ENCODE measurements around the gene SUPT6H. TPM values are rescaled to one million over a fixed set of nuclear protein-coding genes. Genes with fewer than 3 reads are reported as not detected.

The SUPT6H gene
- total RNA-seq, 3 donors from 2014 or later = 47.8 to 97.7 (median 60.7) TPM

GRCh38 chr17:28665994-28666393 lies 4.0 kb downstream of the SUPT6H start:
- H3K4me3 ChIP-seq = no peak overlapping the region
- no peaks in the 10 kb centered on the region for H3K9me3 ChIP-seq
- no peaks in the 10 kb centered on the region for H3K36me3 ChIP-seq (ENCODE audit: low read depth)
- TF ChIP-seq, protein P1, sequence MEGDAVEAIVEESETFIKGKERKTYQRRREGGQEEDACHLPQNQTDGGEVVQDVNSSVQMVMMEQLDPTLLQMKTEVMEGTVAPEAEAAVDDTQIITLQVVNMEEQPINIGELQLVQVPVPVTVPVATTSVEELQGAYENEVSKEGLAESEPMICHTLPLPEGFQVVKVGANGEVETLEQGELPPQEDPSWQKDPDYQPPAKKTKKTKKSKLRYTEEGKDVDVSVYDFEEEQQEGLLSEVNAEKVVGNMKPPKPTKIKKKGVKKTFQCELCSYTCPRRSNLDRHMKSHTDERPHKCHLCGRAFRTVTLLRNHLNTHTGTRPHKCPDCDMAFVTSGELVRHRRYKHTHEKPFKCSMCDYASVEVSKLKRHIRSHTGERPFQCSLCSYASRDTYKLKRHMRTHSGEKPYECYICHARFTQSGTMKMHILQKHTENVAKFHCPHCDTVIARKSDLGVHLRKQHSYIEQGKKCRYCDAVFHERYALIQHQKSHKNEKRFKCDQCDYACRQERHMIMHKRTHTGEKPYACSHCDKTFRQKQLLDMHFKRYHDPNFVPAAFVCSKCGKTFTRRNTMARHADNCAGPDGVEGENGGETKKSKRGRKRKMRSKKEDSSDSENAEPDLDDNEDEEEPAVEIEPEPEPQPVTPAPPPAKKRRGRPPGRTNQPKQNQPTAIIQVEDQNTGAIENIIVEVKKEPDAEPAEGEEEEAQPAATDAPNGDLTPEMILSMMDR (IDR thresholded peaks at IDR 0.05) = no peak
- H3K4me1 ChIP-seq (ENCODE audit: low read depth) = peaks cover 23% of the 10 kb centered on the region
- DNase-seq (no peak), ATAC-seq (no peak)
- intact Hi-C loops (cut with DNase I, micrococcal nuclease) = no loop called here

- intact Hi-C loops (cut with DNase I, micrococcal nuclease) = no loop called here
- Histone ChIP-seq H3K36me3 (ENCODE audit: low read depth) (peaks cover 5% of the 10 kb centered on the region), H3K9me3 (no peaks in the 10 kb centered on the region), H3K4me1 (ENCODE audit: low read depth) (peaks cover 15% of the 10 kb centered on the region), H3K4me3 (no peak overlapping the region)
- ATAC-seq = no peak
- TF ChIP-seq, protein P1 (IDR thresholded peaks at IDR 0.05) = no peak
- no peak for DNase-seq
Observed at GRCh38 chr17:28667870-28668269, 5.9 kb downstream of the SUPT6H start.

DNA sequence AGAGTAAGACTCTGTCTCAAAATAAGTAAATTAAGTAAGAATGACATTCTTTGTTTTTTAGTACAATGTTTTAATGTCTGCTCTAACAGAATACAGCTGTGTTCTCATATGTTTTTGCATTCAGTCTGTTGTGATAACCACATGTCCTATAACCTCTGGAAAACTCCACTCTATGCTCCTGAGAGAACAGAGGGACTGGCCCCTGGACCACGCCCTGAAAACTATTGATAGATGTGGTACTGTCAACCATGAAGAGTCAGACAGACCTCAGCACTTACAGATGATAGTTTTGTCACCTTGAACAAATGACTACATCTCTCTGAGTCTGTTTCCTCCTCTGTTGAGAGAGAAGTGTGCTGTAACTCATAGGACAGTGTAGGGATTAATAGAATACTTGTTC lies 7.9 kb downstream of the SUPT6H start:
- TF ChIP-seq, protein P1 (IDR thresholded peaks at IDR 0.05) = no peak
- no peak for DNase-seq
- intact Hi-C loops (cut with DNase I, micrococcal nuclease) = no loop called here
- H3K4me3 ChIP-seq = no peak overlapping the region
- H3K9me3 ChIP-seq = no peaks in the 10 kb centered on the region
- H3K36me3 ChIP-seq (ENCODE audit: low read depth) = peaks cover 15% of the 10 kb centered on the region
- ATAC-seq = no peak
- no peaks in the 10 kb centered on the region for H3K4me1 ChIP-seq (ENCODE audit: low read depth)

DNA sequence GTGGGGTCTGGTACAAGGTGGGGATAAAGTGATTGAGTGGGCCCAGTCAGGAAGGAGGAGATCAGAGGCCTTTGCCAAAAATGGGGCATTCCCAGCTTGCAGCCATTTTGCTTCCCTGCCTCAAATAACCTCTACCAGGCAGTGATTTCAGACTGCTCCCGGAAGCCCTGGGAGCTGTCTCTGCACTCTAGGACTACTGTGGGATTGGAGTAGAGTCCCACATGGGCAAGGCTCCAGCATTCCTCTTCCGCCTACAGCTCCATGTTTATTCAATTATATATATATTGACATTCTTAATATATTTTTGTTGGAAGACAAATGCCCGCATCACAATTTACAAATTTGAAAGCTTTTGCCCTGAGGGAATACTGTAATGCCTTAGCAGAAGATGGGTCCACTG lies 13.5 kb downstream of the SUPT6H start:
- no peak for DNase-seq
- H3K9me3 ChIP-seq = no peaks in the 10 kb centered on the region
- peaks cover 30% of the 10 kb centered on the region for H3K36me3 ChIP-seq (ENCODE audit: low read depth)
- no peak overlapping the region for H3K4me3 ChIP-seq
- ATAC-seq = no peak
- intact Hi-C loops (cut with DNase I, micrococcal nuclease) = no loop called here
- no peaks in the 10 kb centered on the region for H3K4me1 ChIP-seq (ENCODE audit: low read depth)
- TF ChIP-seq, protein P1 (IDR thresholded peaks at IDR 0.05) = no peak

GRCh38 chr17:28675980-28676379 lies 14.0 kb downstream of the SUPT6H start:
- DNase-seq (peak in 2 of 3 donors; percentile 33 to 40), ATAC-seq (peak; percentile 88)
- Histone ChIP-seq H3K36me3 (ENCODE audit: low read depth) (peaks cover 30% of the 10 kb centered on the region), H3K4me3 (no peak overlapping the region), H3K4me1 (ENCODE audit: low read depth) (no peaks in the 10 kb centered on the region), H3K9me3 (no peaks in the 10 kb centered on the region)
- TF ChIP-seq, protein P1 (IDR thresholded peaks at IDR 0.05) = no peak
- intact Hi-C loops (cut with DNase I, micrococcal nuclease) = no loop called here

- intact Hi-C loops (cut with DNase I, micrococcal nuclease) = no loop called here
- ATAC-seq = no peak
- peaks cover 18% of the 10 kb centered on the region for H3K36me3 ChIP-seq (ENCODE audit: low read depth)
- TF ChIP-seq, protein P1 (IDR thresholded peaks at IDR 0.05) = no peak
- no peaks in the 10 kb centered on the region for H3K4me1 ChIP-seq (ENCODE audit: low read depth)
- H3K9me3 ChIP-seq = no peaks in the 10 kb centered on the region
- no peak for DNase-seq
- H3K4me3 ChIP-seq = no peak overlapping the region
Observed at GRCh38 chr17:28682655-28683054, 20.6 kb downstream of the SUPT6H start.
